Gastroesophageal sphincter (tissue), 3 donors: ENCODE data around the gene AKAP13.

Experiments
- EP300 ChIP-seq: sonication (generic); formaldehyde crosslinking; IDR thresholded peaks from one replicate; pipeline ENCODE4 v1.6.1; 2017; ENCODE audit warnings: antibody characterized with exemption, mild to moderate bottlenecking
- TF ChIP-seq, protein P1 (sequence below), 4 experiments: fragments of 200-600 bp in 2 of 4; fragments of 450-650 bp in 2 of 4; sonication (generic) in 1 of 4; IDR thresholded peaks; one replicate each; pipeline ENCODE4 v1.5.1; 2017 to 2019; ENCODE audit warnings: antibody characterized with exemption in 4 of 4, mild to moderate bottlenecking in 2 of 4, moderate library complexity in 2 of 4

DNA sequence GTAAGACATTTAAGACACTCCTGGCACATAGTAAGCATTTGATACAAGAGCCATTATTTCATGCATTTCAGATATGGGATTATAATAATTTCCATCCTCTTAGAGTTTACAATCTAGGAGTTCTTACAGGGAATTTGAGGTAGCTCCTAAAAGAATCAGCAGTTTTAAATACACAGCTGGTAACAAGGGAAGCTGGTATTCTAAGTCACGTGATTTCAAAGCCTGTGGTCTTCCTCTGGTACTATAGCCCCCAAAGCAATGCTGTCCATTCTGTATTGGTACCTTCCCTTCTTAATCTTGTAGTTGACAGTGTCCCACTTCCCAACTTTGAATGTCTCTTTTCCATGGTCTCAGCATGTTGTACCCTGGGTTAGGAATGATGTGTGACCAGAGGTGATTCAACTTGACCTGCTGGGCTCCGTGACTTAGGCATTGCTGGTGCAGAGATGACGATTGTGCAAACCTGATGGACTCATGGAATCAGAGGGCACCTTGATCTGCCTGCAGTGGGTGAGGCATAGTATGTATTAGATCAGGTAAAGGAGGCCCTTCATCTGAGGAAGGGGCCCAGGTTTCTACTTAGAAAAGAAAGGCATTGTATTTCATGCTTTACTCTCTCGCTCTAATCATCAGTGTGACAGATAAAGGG is 122.9 kb downstream of the AKAP13 start:
- no peak for TF ChIP-seq EP300
- TF ChIP-seq, protein P1, sequence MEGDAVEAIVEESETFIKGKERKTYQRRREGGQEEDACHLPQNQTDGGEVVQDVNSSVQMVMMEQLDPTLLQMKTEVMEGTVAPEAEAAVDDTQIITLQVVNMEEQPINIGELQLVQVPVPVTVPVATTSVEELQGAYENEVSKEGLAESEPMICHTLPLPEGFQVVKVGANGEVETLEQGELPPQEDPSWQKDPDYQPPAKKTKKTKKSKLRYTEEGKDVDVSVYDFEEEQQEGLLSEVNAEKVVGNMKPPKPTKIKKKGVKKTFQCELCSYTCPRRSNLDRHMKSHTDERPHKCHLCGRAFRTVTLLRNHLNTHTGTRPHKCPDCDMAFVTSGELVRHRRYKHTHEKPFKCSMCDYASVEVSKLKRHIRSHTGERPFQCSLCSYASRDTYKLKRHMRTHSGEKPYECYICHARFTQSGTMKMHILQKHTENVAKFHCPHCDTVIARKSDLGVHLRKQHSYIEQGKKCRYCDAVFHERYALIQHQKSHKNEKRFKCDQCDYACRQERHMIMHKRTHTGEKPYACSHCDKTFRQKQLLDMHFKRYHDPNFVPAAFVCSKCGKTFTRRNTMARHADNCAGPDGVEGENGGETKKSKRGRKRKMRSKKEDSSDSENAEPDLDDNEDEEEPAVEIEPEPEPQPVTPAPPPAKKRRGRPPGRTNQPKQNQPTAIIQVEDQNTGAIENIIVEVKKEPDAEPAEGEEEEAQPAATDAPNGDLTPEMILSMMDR (IDR thresholded peaks at IDR 0.05), result no peak
